Neural cell (in vitro differentiated cells): ENCODE results near the gene OSBPL5. TPM values are rescaled to one million over a fixed set of nuclear protein-coding genes. Genes with fewer than 3 reads are reported as not detected.

Experiments
- H2AFZ ChIP-seq: fragments of 200-600, 300-800 bp; sonication (generic), shearing (Covaris generic); 2 replicates; pipeline ENCODE4 v1.6.0; 2014; ENCODE audit warnings: low read depth, mild to moderate bottlenecking, antibody characterized with exemption, low read length, moderate library complexity
- H3F3A ChIP-seq: fragments of 200-600 bp; shearing (Covaris generic); 2 replicates; pipeline ENCODE4 v1.6.1; 2016; ENCODE audit warnings: mild to moderate bottlenecking, moderate library complexity, mixed read lengths, antibody characterized with exemption, low read length; ENCODE audit not compliant: insufficient read depth, poor library complexity, severe bottlenecking
- H3K27ac ChIP-seq: fragments of 200-600, 300-800 bp; sonication (generic), shearing (Covaris generic); 2 replicates; pipeline ENCODE4 v1.5.1; 2014; ENCODE audit warnings: mild to moderate bottlenecking, low read length, moderate library complexity
- H3K27me3 ChIP-seq: fragments of 300-800, 200-600 bp; sonication (generic), shearing (Covaris generic); 2 replicates; pipeline ENCODE4 v1.6.0; 2014; ENCODE audit warnings: mild to moderate bottlenecking, low read depth, low read length, moderate library complexity; ENCODE audit not compliant: insufficient read depth
- H3K36me3 ChIP-seq: fragments of 300-800, 200-600 bp; sonication (generic), shearing (Covaris generic); 2 replicates; pipeline ENCODE4 v1.5.1; 2014; ENCODE audit warnings: mild to moderate bottlenecking, antibody characterized with exemption, low read length, moderate library complexity; ENCODE audit not compliant: insufficient read depth
- H3K4me2 ChIP-seq: fragments of 300-800, 200-600 bp; sonication (generic), shearing (Covaris generic); 2 replicates; pipeline ENCODE4 v1.6.0; 2014; ENCODE audit warnings: mild to moderate bottlenecking, low read length
- H3K4me3 ChIP-seq: fragments of 300-800, 200-600 bp; sonication (generic), shearing (Covaris generic); 2 replicates; pipeline ENCODE4 v1.5.1; 2014; ENCODE audit warnings: mild to moderate bottlenecking, low read length, moderate library complexity
- H3K79me2 ChIP-seq: fragments of 200-600 bp; shearing (Covaris generic); replicated peaks from 2 replicates; pipeline ENCODE4 v1.6.0; 2014; ENCODE audit warnings: mild to moderate bottlenecking, low read length, moderate library complexity; ENCODE audit not compliant: insufficient read depth
- H3K9ac ChIP-seq: fragments of 300-800, 200-600 bp; sonication (generic), shearing (Covaris generic); 2 replicates; pipeline ENCODE4 v1.6.1; 2016; ENCODE audit warnings: mild to moderate bottlenecking, low read length, mixed read lengths
- H3K9me2 ChIP-seq: fragments of 200-600 bp; shearing (Covaris generic); 2 replicates; pipeline ENCODE4 v1.6.1; 2016; ENCODE audit warnings: mild to moderate bottlenecking, low read length, mixed read lengths; ENCODE audit not compliant: insufficient read depth
- H3K9me3 ChIP-seq: fragments of 200-600, 300-800 bp; sonication (generic), shearing (Covaris generic); 2 replicates; pipeline ENCODE4 v1.6.1; 2016; ENCODE audit warnings: mild to moderate bottlenecking, mixed run types, low read length, moderate library complexity, mixed read lengths
- H4K20me1 ChIP-seq: fragments of 200-600 bp; shearing (Covaris generic); 2 replicates; pipeline ENCODE4 v1.6.1; 2016; ENCODE audit warnings: mild to moderate bottlenecking, mixed run types; ENCODE audit not compliant: insufficient read depth
- CTCF ChIP-seq: fragments of 450-650 bp; IDR thresholded peaks from 2 replicates; pipeline ENCODE4 v1.5.1; 2014; ENCODE audit warnings: antibody characterized with exemption, mild to moderate bottlenecking, moderate library complexity; ENCODE audit not compliant: poor library complexity, severe bottlenecking
- EP300 ChIP-seq: fragments of 450-650 bp; conservative IDR thresholded peaks from 2 replicates; pipeline ENCODE4 v1.6.1; 2014; ENCODE audit warnings: antibody characterized with exemption, mild to moderate bottlenecking, moderate library complexity; ENCODE audit not compliant: poor library complexity, severe bottlenecking
- EZH2 ChIP-seq: fragments of 200-600, 300-800 bp; shearing (Covaris generic), sonication (generic); IDR thresholded peaks from 2 replicates; pipeline ENCODE4 v1.6.1; 2014; ENCODE audit warnings: antibody characterized with exemption, low read length, borderline replicate concordance, mild to moderate bottlenecking; ENCODE audit not compliant: insufficient read depth, poor library complexity, severe bottlenecking
- MXI1 ChIP-seq: fragments of 450-650 bp; conservative IDR thresholded peaks from 2 replicates; pipeline ENCODE4 v1.6.1; 2014; ENCODE audit warnings: antibody characterized with exemption, mild to moderate bottlenecking; ENCODE audit not compliant: poor library complexity, severe bottlenecking
- POLR2AphosphoS5 ChIP-seq: IDR thresholded peaks from 2 replicates; pipeline ENCODE4 v1.6.1; 2012
- REST ChIP-seq: IDR thresholded peaks from 2 replicates; pipeline ENCODE4 v1.6.1; 2012; ENCODE audit warnings: borderline replicate concordance
- SMC3 ChIP-seq: fragments of 450-650 bp; conservative IDR thresholded peaks from 2 replicates; pipeline ENCODE4 v1.6.1; 2014; ENCODE audit warnings: antibody characterized with exemption, mild to moderate bottlenecking, moderate library complexity; ENCODE audit not compliant: poor library complexity
- TAF1 ChIP-seq: IDR thresholded peaks from 2 replicates; pipeline ENCODE4 v1.6.1; 2012; ENCODE audit warnings: low read depth
- polyA plus RNA-seq: library from polyadenylated mRNA; depleted of rRNA; stranded (reverse); fragments of >200 nt; gene quantifications from 2 replicates; pipeline ENCODE4 v1.2.3, GENCODE V29; 2014

The OSBPL5 gene
- polyA plus RNA-seq, 1 donor from 2014 or later: 49.1 TPM

GRCh38 chr11:3170756-3171650 lies 5.9 kb upstream of the OSBPL5 start:
- Histone ChIP-seq H3K9ac (no peak overlapping the region), H2AFZ (no peak overlapping the region), H3K79me2 (no peaks in the 10 kb centered on the region), H4K20me1 (no peaks in the 10 kb centered on the region), H3K9me2 (no peaks in the 10 kb centered on the region), H3K4me2 (no peak overlapping the region), H3K4me3 (no peak overlapping the region), H3K27me3 (no peaks in the 10 kb centered on the region), H3K27ac (no peak overlapping the region), H3K36me3 (no peaks in the 10 kb centered on the region), H3F3A (no peaks in the 10 kb centered on the region), H3K9me3 (no peaks in the 10 kb centered on the region)
- TF ChIP-seq SMC3 (no peak), EP300 (no peak)

- Histone ChIP-seq H4K20me1 (no peaks in the 10 kb centered on the region), H3K27ac (no peak overlapping the region), H2AFZ (no peak overlapping the region), H3K9me3 (no peaks in the 10 kb centered on the region), H3K79me2 (no peaks in the 10 kb centered on the region), H3F3A (no peaks in the 10 kb centered on the region), H3K36me3 (no peaks in the 10 kb centered on the region), H3K4me3 (no peak overlapping the region), H3K27me3 (no peaks in the 10 kb centered on the region), H3K9ac (no peak overlapping the region), H3K9me2 (no peaks in the 10 kb centered on the region), H3K4me2 (no peak overlapping the region)
- TF ChIP-seq TAF1: no peak
- no peak for TF ChIP-seq SMC3
- no peak for TF ChIP-seq MXI1
- TF ChIP-seq CTCF: no peak
- no peak for TF ChIP-seq REST
- TF ChIP-seq EZH2: no peak
- no peak for TF ChIP-seq POLR2AphosphoS5
- TF ChIP-seq EP300: no peak
These were observed 5.1 kb upstream of the OSBPL5 start for GRCh38 chr11:3170044-3170755.
